Smooth muscle cell (in vitro differentiated cells): ENCODE measurements around the gene MYO1B. TPM values are rescaled to one million over a fixed set of nuclear protein-coding genes. Genes with fewer than 3 reads are reported as not detected.

Experiments used
- DNase-seq: peaks from one replicate; lab custom pipeline; 2025; ENCODE audit not compliant: unreplicated experiment; lab: John Stamatoyannopoulos, UW
- H2AFZ ChIP-seq: fragments of 200-600 bp; sonication (generic); 2 replicates; pipeline ENCODE4 v1.6.0; 2016; ENCODE audit warnings: antibody characterized with exemption, low read depth, mild to moderate bottlenecking
- H3F3A ChIP-seq: fragments of 200-600 bp; sonication (generic); 2 replicates; pipeline ENCODE4 v1.6.0; 2017; ENCODE audit warnings: antibody characterized with exemption, low read depth
- H3K27ac ChIP-seq: fragments of 200-600 bp; sonication (generic); 2 replicates; pipeline ENCODE4 v1.5.1; 2016; ENCODE audit warnings: low read depth, mild to moderate bottlenecking
- H3K27me3 ChIP-seq: fragments of 200-600 bp; sonication (generic); 2 replicates; pipeline ENCODE4 v1.6.1; 2016; ENCODE audit warnings: low read depth, mild to moderate bottlenecking
- H3K36me3 ChIP-seq: fragments of 200-600 bp; sonication (generic); 2 replicates; pipeline ENCODE4 v1.5.1; 2016; ENCODE audit warnings: low read depth
- H3K4me1 ChIP-seq: fragments of 200-600 bp; sonication (generic); 2 replicates; pipeline ENCODE4 v1.5.1; 2016; ENCODE audit warnings: low read depth
- H3K4me2 ChIP-seq: fragments of 200-600 bp; sonication (generic); 2 replicates; pipeline ENCODE4 v1.6.0; 2016; ENCODE audit warnings: mild to moderate bottlenecking
- H3K4me3 ChIP-seq: fragments of 200-600 bp; sonication (generic); 2 replicates; pipeline ENCODE4 v1.5.1; 2016; ENCODE audit warnings: mild to moderate bottlenecking
- H3K79me2 ChIP-seq: fragments of 200-600 bp; sonication (generic); 2 replicates; pipeline ENCODE4 v1.6.0; 2016; ENCODE audit warnings: low read depth, mild to moderate bottlenecking
- H3K9ac ChIP-seq: fragments of 200-600 bp; sonication (generic); 2 replicates; pipeline ENCODE4 v1.6.0; 2016; ENCODE audit warnings: low read depth
- H3K9me3 ChIP-seq: fragments of 200-600 bp; sonication (generic); replicated peaks from 2 replicates; pipeline ENCODE4 v1.5.1; 2016; ENCODE audit warnings: low read depth
- H4K20me1 ChIP-seq: fragments of 200-600 bp; sonication (generic); 2 replicates; pipeline ENCODE4 v1.6.0; 2016; ENCODE audit warnings: low read depth
- WGBS: methylation state at CpG from one replicate; pipeline ENCODE4 v1.1.7; 2016; ENCODE audit warnings: low lambda C conversion rate; 5-methylcytosine and 5-hydroxymethylcytosine counted together
- polyA plus RNA-seq: library from polyadenylated mRNA; unstranded; fragments of >200 nt; fragmentation: Nextera tagmentation; extraction: Ambion mirVana; gene quantifications from 2 replicates; pipeline ENCODE4 v1.2.1, GENCODE V29; 2016
- total RNA-seq: library from RNA; depleted of rRNA; stranded (reverse); fragments of >200 nt; gene quantifications from 2 replicates; pipeline ENCODE4 v1.2.3, GENCODE V29; 2014
- TF ChIP-seq, protein P1 (sequence below): fragments of 200-600 bp; sonication (generic); IDR thresholded peaks from 2 replicates; pipeline ENCODE4 v1.5.1; 2017; ENCODE audit warnings: borderline replicate concordance, mild to moderate bottlenecking, antibody characterized with exemption; ENCODE audit not compliant: insufficient read depth, poor library complexity, severe bottlenecking

MYO1B gene
- total and polyA plus RNA-seq, 2 experiments from 2014 or later, result 58.8 to 133 TPM

DNA sequence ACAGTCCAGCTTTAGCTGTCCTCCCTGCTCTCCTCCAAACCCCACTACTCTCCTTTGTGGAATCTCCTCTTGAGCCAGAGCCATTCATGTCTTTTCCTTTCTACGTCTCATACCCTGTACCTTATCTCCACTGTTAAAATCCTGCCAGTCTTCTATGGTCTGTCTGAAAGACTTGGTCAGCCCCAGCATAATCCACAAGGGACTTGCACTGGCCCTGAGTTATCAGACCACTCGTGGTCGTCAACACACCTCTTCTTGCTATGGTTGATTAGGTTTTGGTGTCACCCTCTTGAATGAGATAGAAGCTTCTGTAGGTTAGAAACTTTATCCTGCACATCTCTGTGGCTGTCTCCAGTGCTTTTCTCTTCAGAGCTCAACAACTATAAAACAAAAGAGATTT lies 56.8 kb downstream of the MYO1B start:
- peak overlapping the region; percentile 51 for H3K4me2 ChIP-seq
- peaks cover 26% of the 10 kb centered on the region for H3K79me2 ChIP-seq
- TF ChIP-seq, protein P1, sequence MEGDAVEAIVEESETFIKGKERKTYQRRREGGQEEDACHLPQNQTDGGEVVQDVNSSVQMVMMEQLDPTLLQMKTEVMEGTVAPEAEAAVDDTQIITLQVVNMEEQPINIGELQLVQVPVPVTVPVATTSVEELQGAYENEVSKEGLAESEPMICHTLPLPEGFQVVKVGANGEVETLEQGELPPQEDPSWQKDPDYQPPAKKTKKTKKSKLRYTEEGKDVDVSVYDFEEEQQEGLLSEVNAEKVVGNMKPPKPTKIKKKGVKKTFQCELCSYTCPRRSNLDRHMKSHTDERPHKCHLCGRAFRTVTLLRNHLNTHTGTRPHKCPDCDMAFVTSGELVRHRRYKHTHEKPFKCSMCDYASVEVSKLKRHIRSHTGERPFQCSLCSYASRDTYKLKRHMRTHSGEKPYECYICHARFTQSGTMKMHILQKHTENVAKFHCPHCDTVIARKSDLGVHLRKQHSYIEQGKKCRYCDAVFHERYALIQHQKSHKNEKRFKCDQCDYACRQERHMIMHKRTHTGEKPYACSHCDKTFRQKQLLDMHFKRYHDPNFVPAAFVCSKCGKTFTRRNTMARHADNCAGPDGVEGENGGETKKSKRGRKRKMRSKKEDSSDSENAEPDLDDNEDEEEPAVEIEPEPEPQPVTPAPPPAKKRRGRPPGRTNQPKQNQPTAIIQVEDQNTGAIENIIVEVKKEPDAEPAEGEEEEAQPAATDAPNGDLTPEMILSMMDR, result no peak
- H2AFZ ChIP-seq, result no peak overlapping the region
- no peaks in the 10 kb centered on the region for H3K36me3 ChIP-seq
- H3K9me3 ChIP-seq, result no peaks in the 10 kb centered on the region
- peak overlapping the region; percentile 61 for H3K27ac ChIP-seq
- no peak overlapping the region for H3K9ac ChIP-seq
- peaks cover 64% of the 10 kb centered on the region for H4K20me1 ChIP-seq
- 34% methylated on average over 3 of the region's 3 CpGs for WGBS
- no peaks in the 10 kb centered on the region for H3F3A ChIP-seq
- H3K27me3 ChIP-seq, result no peaks in the 10 kb centered on the region
- no peak for DNase-seq
- H3K4me3 ChIP-seq, result no peak overlapping the region
- H3K4me1 ChIP-seq, result peaks cover 22% of the 10 kb centered on the region

DNA sequence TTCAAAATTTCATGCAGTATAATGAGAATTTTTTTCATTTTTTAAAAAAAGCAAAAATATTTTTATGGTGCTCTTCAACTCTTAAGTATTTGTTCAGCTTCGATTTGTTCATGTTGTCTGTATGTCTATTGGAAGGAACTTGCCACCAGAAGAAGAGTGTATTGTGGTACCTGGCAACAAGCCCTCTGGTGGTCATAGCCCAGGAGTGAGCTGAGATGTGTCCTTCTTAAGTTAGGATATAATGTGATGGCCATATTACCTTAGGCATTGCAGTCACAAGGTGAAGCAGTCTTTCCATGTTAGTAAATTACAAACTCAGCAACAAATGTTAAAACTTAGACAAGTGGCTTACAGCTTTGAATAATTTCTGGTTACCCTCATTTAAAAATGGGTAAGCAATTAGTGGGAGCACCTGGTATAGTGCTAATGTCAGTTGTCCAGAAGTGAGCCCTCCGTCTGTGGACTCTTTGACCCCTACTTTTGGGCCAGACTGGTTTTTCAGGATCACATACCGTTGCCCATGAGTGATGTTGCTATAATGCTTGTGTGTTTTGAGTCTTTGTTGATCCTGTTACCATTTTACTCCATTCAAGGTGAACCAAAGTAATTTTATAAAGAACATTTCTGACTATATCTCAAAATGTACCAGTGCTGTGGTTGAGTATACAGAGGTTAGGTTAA lies 57.4 kb downstream of the MYO1B start:
- no peaks in the 10 kb centered on the region for H3K36me3 ChIP-seq
- H3K4me2 ChIP-seq, result peak overlapping the region; percentile 51

DNA sequence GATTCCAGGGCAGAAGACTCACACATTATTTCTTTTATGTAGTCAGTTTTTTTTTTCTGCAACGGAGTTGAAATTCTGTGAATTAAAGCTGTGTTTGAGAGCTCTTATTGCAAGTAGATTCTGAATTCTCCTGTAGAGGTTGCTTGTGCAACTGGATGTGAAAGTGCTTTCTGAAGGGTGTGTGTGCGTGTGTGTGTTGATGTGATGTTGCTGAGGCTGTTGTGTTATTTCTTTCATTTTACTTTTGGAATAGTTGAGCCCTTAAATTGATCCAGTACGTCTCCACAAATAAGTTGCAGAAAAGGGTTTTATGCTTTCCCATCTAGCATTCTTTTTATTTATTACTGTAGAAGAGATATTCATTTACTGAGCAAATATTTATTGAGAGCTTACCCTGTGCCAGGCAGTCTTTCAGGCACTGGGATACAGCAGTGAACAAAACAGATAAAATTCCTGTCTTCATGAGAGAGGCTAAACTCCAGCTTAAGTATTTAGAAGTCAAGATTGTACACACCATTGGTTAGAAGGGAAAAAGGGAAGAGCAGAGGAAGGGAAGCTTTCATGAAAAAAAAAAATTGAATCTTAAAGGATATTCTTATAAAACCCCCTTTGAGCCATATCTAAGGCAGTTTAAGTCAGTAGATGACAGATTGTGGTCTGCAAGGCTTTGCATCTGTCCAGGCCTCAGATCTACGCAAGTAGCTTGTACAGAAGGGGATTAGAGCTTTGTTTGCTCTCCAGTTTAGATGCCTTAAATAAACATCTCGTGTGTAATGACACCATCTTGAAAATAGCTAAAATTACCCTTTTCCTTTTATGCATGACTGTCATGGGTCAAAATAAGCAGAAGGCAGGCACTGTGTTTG lies 58.2 kb downstream of the MYO1B start:
- H3K36me3 ChIP-seq, result no peaks in the 10 kb centered on the region
- H3K27me3 ChIP-seq, result no peaks in the 10 kb centered on the region
- H3K4me2 ChIP-seq, result peak overlapping the region; percentile 51
- peaks cover 22% of the 10 kb centered on the region for H3K4me1 ChIP-seq
- 23% methylated on average over 5 of the region's 5 CpGs for WGBS
- no peak overlapping the region for H2AFZ ChIP-seq
- no peaks in the 10 kb centered on the region for H3K9me3 ChIP-seq
- H3F3A ChIP-seq, result no peaks in the 10 kb centered on the region
- H3K4me3 ChIP-seq, result no peak overlapping the region
- H3K79me2 ChIP-seq, result peaks cover 36% of the 10 kb centered on the region
- H3K27ac ChIP-seq, result peak overlapping the region; percentile 61
- TF ChIP-seq, protein P1, result no peak
- H4K20me1 ChIP-seq, result peaks cover 62% of the 10 kb centered on the region
- no peak for DNase-seq
- H3K9ac ChIP-seq, result no peak overlapping the region

More for the DNA sequence above, 57.4 kb downstream of the MYO1B start:
- Histone ChIP-seq H3K4me3 (no peak overlapping the region), H3K27ac (peak overlapping the region; percentile 61), H3K4me1 (peaks cover 22% of the 10 kb centered on the region), H3K27me3 (no peaks in the 10 kb centered on the region), H3K79me2 (peaks cover 31% of the 10 kb centered on the region), H3K9me3 (no peaks in the 10 kb centered on the region), H3K9ac (no peak overlapping the region), H4K20me1 (peaks cover 64% of the 10 kb centered on the region), H3F3A (no peaks in the 10 kb centered on the region), H2AFZ (no peak overlapping the region)
- 69% methylated on average over 3 of the region's 3 CpGs for WGBS
- DNase-seq, result no peak
- TF ChIP-seq, protein P1, result peak; percentile 40
